PFSK-1 (cell line): ENCODE results near the gene IQCM.

Experiments used
- FOXP2 ChIP-seq: optimal IDR thresholded peaks from 2 replicates; pipeline ENCODE3; 2011; ENCODE audit warnings: borderline replicate concordance, control low read depth, inconsistent platforms; ENCODE audit not compliant: insufficient read depth; ENCODE audit errors: extremely low read length, extremely low read depth
- POLR2AphosphoS5 ChIP-seq: IDR thresholded peaks from 2 replicates; pipeline ENCODE4 v1.6.1; 2012; ENCODE audit warnings: low read depth, mild to moderate bottlenecking, control low read depth, low read length, moderate library complexity
- REST ChIP-seq, 2 experiments: IDR thresholded peaks; 2 replicates each; pipeline versions ENCODE4 v1.6.1 to v1.8.0; 2011 to 2012; ENCODE audit warnings: low read depth in 2 of 2, low read length in 2 of 2, control low read depth in 1 of 2, inconsistent platforms in 1 of 2, mild to moderate bottlenecking in 1 of 2, moderate library complexity in 1 of 2; ENCODE audit not compliant: insufficient read depth in 1 of 2
- SIN3A ChIP-seq: IDR thresholded peaks from 2 replicates; pipeline ENCODE4 v1.6.1; 2012; ENCODE audit warnings: mild to moderate bottlenecking, low read length, moderate library complexity, borderline replicate concordance; ENCODE audit not compliant: insufficient read depth
- TAF1 ChIP-seq: IDR thresholded peaks from 2 replicates; pipeline ENCODE4 v1.6.1; 2012; ENCODE audit warnings: low read length, control low read depth, borderline replicate concordance; ENCODE audit not compliant: insufficient read depth

The IQCM gene

DNA sequence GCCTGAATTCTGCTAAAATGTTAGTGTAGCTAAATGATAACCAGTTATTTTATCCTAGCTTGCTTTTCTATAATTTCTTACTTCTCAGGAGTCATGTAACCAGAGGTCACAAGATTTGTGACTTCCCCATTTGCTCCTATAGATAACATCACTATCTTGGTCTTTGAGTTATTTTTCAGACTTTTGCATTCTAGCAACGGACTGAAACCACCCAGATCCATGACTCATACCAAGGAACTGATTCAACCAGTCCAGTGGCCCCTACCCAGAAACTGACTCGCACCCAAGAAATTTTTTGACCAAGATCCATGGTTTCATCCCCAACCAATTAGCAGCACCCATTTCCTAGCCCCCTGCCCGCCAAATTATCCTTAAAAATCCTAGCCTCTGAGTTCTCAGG, 50.0 kb downstream of the IQCM start:
- no peak for TF ChIP-seq TAF1
- TF ChIP-seq SIN3A, result no peak
- TF ChIP-seq REST (IDR thresholded peaks at IDR 0.05; ENCODE audit: insufficient read depth in 1 of 2, low read depth in 2 of 2, low read length in 2 of 2), result no peak
- TF ChIP-seq POLR2AphosphoS5, result no peak
- TF ChIP-seq FOXP2, result no peak

GRCh38 chr4:149755969-149756368, 59.7 kb downstream of the IQCM start:
- TF ChIP-seq SIN3A, result no peak
- no peak for TF ChIP-seq FOXP2
- no peak for TF ChIP-seq REST (IDR thresholded peaks at IDR 0.05; ENCODE audit: insufficient read depth in 1 of 2, low read depth in 2 of 2, low read length in 2 of 2)
- TF ChIP-seq TAF1, result no peak
- no peak for TF ChIP-seq POLR2AphosphoS5

DNA sequence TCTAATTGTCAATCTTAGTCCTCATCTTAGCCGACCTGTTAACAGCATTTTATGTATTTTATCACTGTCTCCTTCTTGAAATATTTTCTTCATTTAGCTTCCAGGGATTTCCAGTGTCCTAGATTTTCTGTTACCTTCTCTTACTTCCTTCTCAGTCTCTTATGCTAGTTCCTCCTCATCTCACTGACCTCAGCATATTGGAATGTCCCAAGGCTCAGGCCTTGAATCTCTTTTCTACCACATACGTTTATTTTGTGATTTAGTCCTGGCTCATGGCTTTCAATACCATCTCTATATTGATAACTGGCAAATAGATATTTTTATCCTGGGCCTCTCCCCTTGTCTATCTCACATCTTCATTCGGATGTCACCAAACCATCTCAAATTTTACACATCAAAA, 61.1 kb downstream of the IQCM start:
- TF ChIP-seq POLR2AphosphoS5 (no peak), FOXP2 (no peak), SIN3A (no peak), TAF1 (no peak), REST (IDR thresholded peaks at IDR 0.05; ENCODE audit: insufficient read depth in 1 of 2, low read depth in 2 of 2, low read length in 2 of 2) (no peak)

DNA sequence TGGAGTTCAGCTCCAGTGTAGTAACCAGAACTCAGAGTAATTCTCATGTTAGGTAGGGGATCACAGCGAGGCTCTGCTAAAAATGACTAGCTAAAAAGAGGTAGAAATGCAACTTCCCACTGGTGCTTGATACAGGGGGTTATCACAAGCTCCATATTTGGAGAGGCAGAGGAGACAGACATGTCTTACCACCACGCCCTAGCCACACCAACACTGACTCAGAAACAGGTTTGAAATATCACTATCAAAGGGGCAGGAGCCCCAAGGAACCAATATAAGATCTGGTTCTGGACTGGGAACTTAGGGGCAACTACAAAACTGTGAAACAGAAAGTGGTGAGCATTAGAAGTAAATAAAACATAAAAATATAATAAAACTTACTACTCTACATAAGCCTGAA, 62.9 kb downstream of the IQCM start:
- TF ChIP-seq SIN3A (no peak), REST (IDR thresholded peaks at IDR 0.05; ENCODE audit: insufficient read depth in 1 of 2, low read depth in 2 of 2, low read length in 2 of 2) (no peak), FOXP2 (no peak), POLR2AphosphoS5 (no peak), TAF1 (no peak)

- TF ChIP-seq REST (IDR thresholded peaks at IDR 0.05; ENCODE audit: insufficient read depth in 1 of 2, low read depth in 2 of 2, low read length in 2 of 2), result no peak
- TF ChIP-seq SIN3A, result no peak
- TF ChIP-seq FOXP2, result no peak
- no peak for TF ChIP-seq TAF1
- no peak for TF ChIP-seq POLR2AphosphoS5
Observed at GRCh38 chr4:149751174-149751573, 64.5 kb downstream of the IQCM start.
